Measurements from ENCODE around the gene EYA2. TPM values are rescaled to one million over a fixed set of nuclear protein-coding genes. Genes with fewer than 3 reads are reported as not detected.
"Not testable (repeated sequence)": the region's sequence is repeated elsewhere in the genome, so short reads cannot be mapped to it uniquely, and the experiment has no call there.

EYA2 gene
- total RNA-seq, 1 experiment from 2014 or later, result 0.25 TPM

DNA sequence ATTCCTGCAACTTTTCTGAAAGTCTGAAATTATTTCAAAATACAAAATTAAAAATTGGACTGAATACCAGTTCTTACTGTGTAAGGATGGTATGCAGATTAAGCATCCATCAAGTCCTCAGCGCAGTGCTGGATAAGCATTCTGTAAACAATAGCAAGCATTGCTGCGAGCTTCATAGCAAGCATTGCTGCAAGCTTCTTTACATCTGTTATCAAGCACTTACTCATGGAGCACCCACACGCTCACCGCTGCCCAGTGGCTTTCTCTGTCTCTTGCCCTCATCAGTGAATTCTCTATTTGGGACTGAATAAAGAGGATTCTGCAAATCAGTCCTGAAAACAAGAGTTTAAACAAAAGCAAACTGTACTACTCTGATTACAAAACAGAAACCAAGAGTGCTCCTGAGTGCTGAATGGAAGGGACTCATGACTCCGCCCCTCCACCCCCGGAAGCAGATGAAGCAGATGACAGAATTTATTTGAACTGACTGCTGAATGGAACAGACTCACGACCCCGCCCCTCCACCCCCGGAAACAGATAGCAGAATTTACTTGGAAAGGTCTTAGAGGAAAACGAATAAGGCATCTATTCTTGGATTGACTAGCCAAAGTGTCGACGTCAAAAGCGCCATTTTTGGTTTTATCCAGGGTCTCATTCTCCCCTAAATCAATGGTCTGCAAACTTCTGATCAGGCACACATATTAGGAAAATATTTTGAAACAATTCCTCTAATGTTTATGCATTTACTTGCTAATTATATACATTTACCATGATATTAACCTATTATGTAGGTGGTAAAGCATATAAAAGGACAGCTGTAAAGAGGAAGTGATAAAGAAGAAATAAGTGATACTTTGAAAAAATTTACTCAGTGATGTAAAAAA, 22.1 kb upstream of the EYA2 start:
- CTCF ChIA-PET, result no interaction called here
- Histone ChIP-seq H3K9me3 (peaks cover 9% of the 10 kb centered on the region), H3K4me1 (no peaks in the 10 kb centered on the region), H3K4me3 (ENCODE audit: low read depth, low read length) (no peak overlapping the region), H3K36me3 (ENCODE audit: control insufficient read depth, insufficient read depth, low read length) (no peaks in the 10 kb centered on the region), H3K27me3 (replicated peaks; ENCODE audit: control insufficient read depth, insufficient read depth, low read length) (0 out of 2 replicates have a peak, but pooled peaks cover 2% of the 10 kb centered on the region)
- H3K4me1 Mint-ChIP-seq (ENCODE audit: low read depth, unreplicated experiment), result no peaks in the 10 kb centered on the region
- DNase-seq, result no peak
- TF ChIP-seq, protein P1, sequence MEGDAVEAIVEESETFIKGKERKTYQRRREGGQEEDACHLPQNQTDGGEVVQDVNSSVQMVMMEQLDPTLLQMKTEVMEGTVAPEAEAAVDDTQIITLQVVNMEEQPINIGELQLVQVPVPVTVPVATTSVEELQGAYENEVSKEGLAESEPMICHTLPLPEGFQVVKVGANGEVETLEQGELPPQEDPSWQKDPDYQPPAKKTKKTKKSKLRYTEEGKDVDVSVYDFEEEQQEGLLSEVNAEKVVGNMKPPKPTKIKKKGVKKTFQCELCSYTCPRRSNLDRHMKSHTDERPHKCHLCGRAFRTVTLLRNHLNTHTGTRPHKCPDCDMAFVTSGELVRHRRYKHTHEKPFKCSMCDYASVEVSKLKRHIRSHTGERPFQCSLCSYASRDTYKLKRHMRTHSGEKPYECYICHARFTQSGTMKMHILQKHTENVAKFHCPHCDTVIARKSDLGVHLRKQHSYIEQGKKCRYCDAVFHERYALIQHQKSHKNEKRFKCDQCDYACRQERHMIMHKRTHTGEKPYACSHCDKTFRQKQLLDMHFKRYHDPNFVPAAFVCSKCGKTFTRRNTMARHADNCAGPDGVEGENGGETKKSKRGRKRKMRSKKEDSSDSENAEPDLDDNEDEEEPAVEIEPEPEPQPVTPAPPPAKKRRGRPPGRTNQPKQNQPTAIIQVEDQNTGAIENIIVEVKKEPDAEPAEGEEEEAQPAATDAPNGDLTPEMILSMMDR (IDR thresholded peaks at IDR 0.05; ENCODE audit: insufficient read depth in 1 of 2, low read depth in 1 of 2, low read length in 1 of 2, severe bottlenecking in 1 of 2, unreplicated experiment in 1 of 2), result no peak
- peaks cover 13% of the 10 kb centered on the region for H3K9me3 Mint-ChIP-seq (ENCODE audit: unreplicated experiment)
- H3K27me3 Mint-ChIP-seq (ENCODE audit: insufficient read depth, unreplicated experiment), result peaks cover 10% of the 10 kb centered on the region
- no peaks in the 10 kb centered on the region for H3K36me3 Mint-ChIP-seq (ENCODE audit: insufficient read depth, unreplicated experiment)
- intact Hi-C loops (cut with micrococcal nuclease; ENCODE audit: unreplicated experiment), result no loop called here
- H3K4me3 Mint-ChIP-seq (ENCODE audit: unreplicated experiment), result no peak overlapping the region
- no peak overlapping the region for H3K27ac Mint-ChIP-seq (ENCODE audit: unreplicated experiment)
- POLR2A ChIA-PET, result no interaction called here
- no TSS peak for BruUV-seq (replicated peaks)

DNA sequence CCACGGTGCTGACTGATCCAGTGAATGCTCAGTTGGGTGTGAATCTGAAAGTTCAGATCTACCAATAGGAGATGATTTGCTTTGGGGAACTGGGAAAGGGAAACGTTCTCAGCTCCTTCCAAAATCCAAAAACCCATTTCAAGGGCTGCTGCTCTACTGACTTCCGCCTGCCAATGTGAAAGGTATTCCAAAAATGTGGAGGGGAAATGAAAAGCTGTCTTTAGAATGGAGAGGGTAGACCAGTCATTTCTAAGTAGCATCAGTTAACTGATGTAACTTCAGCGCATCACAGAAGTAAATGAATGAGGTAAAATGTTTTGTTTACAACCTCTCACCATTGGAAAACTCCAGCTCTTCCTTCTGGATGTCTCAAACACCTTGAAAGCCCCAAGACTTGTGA, 19.6 kb upstream of the EYA2 start:
- no peak overlapping the region for H3K4me3 Mint-ChIP-seq (ENCODE audit: unreplicated experiment)
- intact Hi-C loops (cut with micrococcal nuclease; ENCODE audit: unreplicated experiment), result no loop called here
- H3K4me1 Mint-ChIP-seq (ENCODE audit: low read depth, unreplicated experiment), result no peaks in the 10 kb centered on the region
- Histone ChIP-seq H3K9me3 (peaks cover 9% of the 10 kb centered on the region), H3K27me3 (replicated peaks; ENCODE audit: control insufficient read depth, insufficient read depth, low read length) (0 out of 2 replicates have a peak, but pooled peaks cover 2% of the 10 kb centered on the region), H3K36me3 (ENCODE audit: control insufficient read depth, insufficient read depth, low read length) (no peaks in the 10 kb centered on the region), H3K4me3 (ENCODE audit: low read depth, low read length) (no peak overlapping the region), H3K4me1 (no peaks in the 10 kb centered on the region)
- H3K27me3 Mint-ChIP-seq (ENCODE audit: insufficient read depth, unreplicated experiment), result peaks cover 4% of the 10 kb centered on the region
- no TSS peak for BruUV-seq (replicated peaks)
- H3K27ac Mint-ChIP-seq (ENCODE audit: unreplicated experiment), result no peak overlapping the region
- no peaks in the 10 kb centered on the region for H3K36me3 Mint-ChIP-seq (ENCODE audit: insufficient read depth, unreplicated experiment)
- ChIA-PET CTCF (no interaction called here), POLR2A (no interaction called here)
- H3K9me3 Mint-ChIP-seq (ENCODE audit: unreplicated experiment), result peaks cover 2% of the 10 kb centered on the region
- no peak for DNase-seq
- TF ChIP-seq, protein P1 (IDR thresholded peaks at IDR 0.05; ENCODE audit: insufficient read depth in 1 of 2, low read depth in 1 of 2, low read length in 1 of 2, severe bottlenecking in 1 of 2, unreplicated experiment in 1 of 2), result no peak

DNA sequence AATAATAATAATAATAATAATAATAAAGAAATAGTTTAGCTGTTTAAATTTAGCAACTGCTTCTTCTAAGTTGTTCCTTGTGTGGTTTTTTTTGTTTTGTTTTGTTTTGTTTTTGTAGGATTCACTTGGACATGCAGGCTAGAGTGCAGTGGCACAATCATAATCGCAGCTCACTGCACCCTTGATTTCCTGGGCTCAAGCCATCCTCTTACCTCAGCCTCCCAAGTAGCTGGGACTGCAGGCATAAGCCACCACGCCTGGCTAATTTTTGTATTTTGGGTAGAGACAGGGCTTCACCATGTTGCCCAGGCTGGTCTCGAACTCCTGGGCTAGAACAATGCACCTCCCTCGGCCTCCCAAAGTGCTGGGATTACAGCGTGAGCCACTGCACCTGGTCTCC, 15.3 kb upstream of the EYA2 start:
- no peaks in the 10 kb centered on the region; the same call in 1 of the 2 replicates for H3K27me3 ChIP-seq (replicated peaks; ENCODE audit: control insufficient read depth, insufficient read depth, low read length)
- POLR2A ChIA-PET, result no interaction called here
- no TSS peak for BruUV-seq (replicated peaks)

DNA sequence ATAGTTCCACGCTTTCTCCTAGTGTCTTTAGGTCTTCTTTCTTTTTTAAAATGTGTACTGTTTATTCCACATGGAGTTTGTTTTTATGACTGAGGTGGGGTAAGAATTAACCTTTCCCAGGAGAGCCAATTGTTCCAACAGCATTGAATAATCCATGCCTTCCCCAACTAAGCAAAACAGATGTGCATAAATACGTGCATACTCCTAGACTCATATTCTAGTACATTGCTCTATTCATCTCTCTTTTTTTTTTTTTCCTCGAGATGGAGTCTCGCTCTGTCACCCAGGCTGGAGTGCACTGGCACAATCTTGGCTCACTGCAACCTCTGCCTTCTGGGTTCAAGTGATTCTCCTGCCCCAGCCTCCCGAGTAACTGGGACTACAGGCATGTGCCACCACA, 14.7 kb upstream of the EYA2 start:
- H3K27me3 ChIP-seq (replicated peaks; ENCODE audit: control insufficient read depth, insufficient read depth, low read length); H3K4me1 Mint-ChIP-seq (ENCODE audit: low read depth, unreplicated experiment); DNase-seq; H3K36me3 Mint-ChIP-seq (ENCODE audit: insufficient read depth, unreplicated experiment); POLR2A ChIA-PET; H3K4me3 Mint-ChIP-seq (ENCODE audit: unreplicated experiment); H3K4me1 ChIP-seq; CTCF ChIA-PET; H3K4me3 ChIP-seq (ENCODE audit: low read depth, low read length); BruUV-seq (replicated peaks); intact Hi-C loops (cut with micrococcal nuclease; ENCODE audit: unreplicated experiment); H3K9me3 ChIP-seq; H3K9me3 Mint-ChIP-seq (ENCODE audit: unreplicated experiment); H3K27ac Mint-ChIP-seq (ENCODE audit: unreplicated experiment); H3K36me3 ChIP-seq (ENCODE audit: control insufficient read depth, insufficient read depth, low read length): not testable (repeated sequence)
- H3K27me3 Mint-ChIP-seq (ENCODE audit: insufficient read depth, unreplicated experiment), result peaks cover 19% of the 10 kb centered on the region

More for the DNA sequence above, 15.3 kb upstream of the EYA2 start:
- Mint-ChIP-seq H3K27ac (ENCODE audit: unreplicated experiment) (no peak overlapping the region), H3K27me3 (ENCODE audit: insufficient read depth, unreplicated experiment) (peaks cover 19% of the 10 kb centered on the region), H3K9me3 (ENCODE audit: unreplicated experiment) (no peaks in the 10 kb centered on the region), H3K36me3 (ENCODE audit: insufficient read depth, unreplicated experiment) (no peaks in the 10 kb centered on the region), H3K4me3 (ENCODE audit: unreplicated experiment) (no peak overlapping the region), H3K4me1 (ENCODE audit: low read depth, unreplicated experiment) (no peaks in the 10 kb centered on the region)
- CTCF ChIA-PET, result no interaction called here
- intact Hi-C loops (cut with micrococcal nuclease; ENCODE audit: unreplicated experiment), result no loop called here
- Histone ChIP-seq H3K4me1 (no peaks in the 10 kb centered on the region), H3K36me3 (ENCODE audit: control insufficient read depth, insufficient read depth, low read length) (no peaks in the 10 kb centered on the region), H3K9me3 (no peaks in the 10 kb centered on the region), H3K4me3 (ENCODE audit: low read depth, low read length) (no peak overlapping the region)
- DNase-seq, result no peak
- TF ChIP-seq, protein P1 (IDR thresholded peaks at IDR 0.05; ENCODE audit: insufficient read depth in 1 of 2, low read depth in 1 of 2, low read length in 1 of 2, severe bottlenecking in 1 of 2, unreplicated experiment in 1 of 2), result no peak

All from Caco-2 (cell line).